ENCODE results near the gene CPEB4. TPM values are rescaled to one million over a fixed set of nuclear protein-coding genes. Genes with fewer than 3 reads are reported as not detected.

CPEB4 gene
- total and polyA plus RNA-seq, 10 of the 15 experiments (the other 5 are each of a cell fraction or from before 2014, with no cell fraction given) = 6.9 to 33.1 (median 20.4) TPM

DNA sequence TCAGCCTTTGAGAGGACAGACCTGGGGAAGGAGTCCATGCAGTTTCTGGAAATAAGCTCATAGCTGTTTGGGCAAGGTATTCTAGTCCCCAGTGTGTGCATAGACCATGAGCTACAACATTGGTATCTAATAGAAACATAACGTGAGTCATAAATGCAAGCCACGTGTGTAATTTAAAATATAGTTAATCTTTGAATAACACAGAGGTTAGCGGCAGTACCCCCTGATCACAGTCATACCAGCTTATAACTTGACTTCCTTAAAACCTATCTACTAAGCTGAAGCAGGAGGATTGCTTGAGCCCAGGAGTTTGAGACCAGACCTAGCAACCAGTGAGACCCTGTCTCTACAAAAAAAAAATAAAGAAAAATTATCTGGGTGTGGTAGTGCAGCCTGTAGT is 46.4 kb upstream of the CPEB4 start:
- Histone ChIP-seq H3K9ac (ENCODE audit: control insufficient read depth, insufficient read depth, low read length) (no peak overlapping the region), H3K4me2 (ENCODE audit: control insufficient read depth, insufficient read depth) (no peak overlapping the region), H3K9me3 (replicated peaks; ENCODE audit: control insufficient read depth, insufficient read depth, low read length) (no peaks in the 10 kb centered on the region), H3K27ac (ENCODE audit: control insufficient read depth, insufficient read depth) (no peak overlapping the region), H3K27me3 (replicated peaks in 1 of 2; ENCODE audit: control insufficient read depth in 2 of 2, insufficient read depth in 2 of 2, low read length in 1 of 2) (no peaks in the 10 kb centered on the region), H3K4me3 (no peak overlapping the region), H2AFZ (ENCODE audit: control insufficient read depth, low read depth, low read length) (no peak overlapping the region), H3K79me2 (ENCODE audit: control insufficient read depth, insufficient read depth, low read length) (no peaks in the 10 kb centered on the region), H3K4me1 (ENCODE audit: control insufficient read depth, insufficient read depth, low read length) (no peaks in the 10 kb centered on the region), H3K36me3 (ENCODE audit: control insufficient read depth in 2 of 2, insufficient read depth in 2 of 2, low read length in 1 of 2) (no peaks in the 10 kb centered on the region), H4K20me1 (ENCODE audit: control insufficient read depth, insufficient read depth) (no peaks in the 10 kb centered on the region)
- in situ Hi-C loops (cut with MboI) = no loop called here
- CTCF ChIA-PET = interaction anchor here (1.0 to 2.7 kb wide), 3 partner anchors 11 to 84 kb away, joined by 3 to 8 read pairs (median 6); no protein-coding TSS in a partner anchor
- DNase-seq (ENCODE audit: low read depth, low spot score) (no peak), FAIRE-seq (no peak), ATAC-seq (no peak)
- POLR2A ChIA-PET = interaction anchor here (0.6 kb wide), 1 partner anchor 68 kb away, joined by 3 read pairs; no protein-coding TSS in a partner anchor
- SMC1A ChIA-PET (ENCODE audit: uncharacterized antibody, unreplicated experiment) = interaction anchor here (0.6 to 3.0 kb wide), 8 partner anchors 11 to 204 kb away, joined by 3 to 19 read pairs (median 3); no protein-coding TSS in a partner anchor
- no TSS peak for BruUV-seq (replicated peaks)
- TF ChIP-seq NBN (IDR thresholded peaks at IDR 0.05) (no peak), FOXM1 (IDR thresholded peaks at IDR 0.05; ENCODE audit: low read depth, low read length) (no peak), PML (IDR thresholded peaks at IDR 0.05; ENCODE audit: low read length) (no peak), CREB1 (IDR thresholded peaks at IDR 0.05; ENCODE audit: low read depth) (no peak), HDGF (IDR thresholded peaks at IDR 0.05) (no peak), RAD21 (IDR thresholded peaks at IDR 0.05; ENCODE audit: insufficient read depth, low read depth, low read length) (no peak), BCL11A (IDR thresholded peaks at IDR 0.05; ENCODE audit: low read depth, low read length) (no peak), POLR2AphosphoS2 (IDR thresholded peaks at IDR 0.05; ENCODE audit: low read depth, low read length) (no peak), KAT2A (conservative IDR thresholded peaks at IDR 0.05; ENCODE audit: control insufficient read depth, low read depth, low read length) (no peak), ZNF384 (IDR thresholded peaks at IDR 0.05; ENCODE audit: borderline replicate concordance, low read depth, low read length) (no peak)
- TF ChIP-seq, protein P1, sequence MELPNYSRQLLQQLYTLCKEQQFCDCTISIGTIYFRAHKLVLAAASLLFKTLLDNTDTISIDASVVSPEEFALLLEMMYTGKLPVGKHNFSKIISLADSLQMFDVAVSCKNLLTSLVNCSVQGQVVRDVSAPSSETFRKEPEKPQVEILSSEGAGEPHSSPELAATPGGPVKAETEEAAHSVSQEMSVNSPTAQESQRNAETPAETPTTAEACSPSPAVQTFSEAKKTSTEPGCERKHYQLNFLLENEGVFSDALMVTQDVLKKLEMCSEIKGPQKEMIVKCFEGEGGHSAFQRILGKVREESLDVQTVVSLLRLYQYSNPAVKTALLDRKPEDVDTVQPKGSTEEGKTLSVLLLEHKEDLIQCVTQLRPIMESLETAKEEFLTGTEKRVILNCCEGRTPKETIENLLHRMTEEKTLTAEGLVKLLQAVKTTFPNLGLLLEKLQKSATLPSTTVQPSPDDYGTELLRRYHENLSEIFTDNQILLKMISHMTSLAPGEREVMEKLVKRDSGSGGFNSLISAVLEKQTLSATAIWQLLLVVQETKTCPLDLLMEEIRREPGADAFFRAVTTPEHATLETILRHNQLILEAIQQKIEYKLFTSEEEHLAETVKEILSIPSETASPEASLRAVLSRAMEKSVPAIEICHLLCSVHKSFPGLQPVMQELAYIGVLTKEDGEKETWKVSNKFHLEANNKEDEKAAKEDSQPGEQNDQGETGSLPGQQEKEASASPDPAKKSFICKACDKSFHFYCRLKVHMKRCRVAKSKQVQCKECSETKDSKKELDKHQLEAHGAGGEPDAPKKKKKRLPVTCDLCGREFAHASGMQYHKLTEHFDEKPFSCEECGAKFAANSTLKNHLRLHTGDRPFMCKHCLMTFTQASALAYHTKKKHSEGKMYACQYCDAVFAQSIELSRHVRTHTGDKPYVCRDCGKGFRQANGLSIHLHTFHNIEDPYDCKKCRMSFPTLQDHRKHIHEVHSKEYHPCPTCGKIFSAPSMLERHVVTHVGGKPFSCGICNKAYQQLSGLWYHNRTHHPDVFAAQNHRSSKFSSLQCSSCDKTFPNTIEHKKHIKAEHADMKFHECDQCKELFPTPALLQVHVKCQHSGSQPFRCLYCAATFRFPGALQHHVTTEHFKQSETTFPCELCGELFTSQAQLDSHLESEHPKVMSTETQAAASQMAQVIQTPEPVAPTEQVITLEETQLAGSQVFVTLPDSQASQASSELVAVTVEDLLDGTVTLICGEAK (IDR thresholded peaks at IDR 0.05; ENCODE audit: borderline replicate concordance) = no peak
- TF ChIP-seq, protein P2, sequence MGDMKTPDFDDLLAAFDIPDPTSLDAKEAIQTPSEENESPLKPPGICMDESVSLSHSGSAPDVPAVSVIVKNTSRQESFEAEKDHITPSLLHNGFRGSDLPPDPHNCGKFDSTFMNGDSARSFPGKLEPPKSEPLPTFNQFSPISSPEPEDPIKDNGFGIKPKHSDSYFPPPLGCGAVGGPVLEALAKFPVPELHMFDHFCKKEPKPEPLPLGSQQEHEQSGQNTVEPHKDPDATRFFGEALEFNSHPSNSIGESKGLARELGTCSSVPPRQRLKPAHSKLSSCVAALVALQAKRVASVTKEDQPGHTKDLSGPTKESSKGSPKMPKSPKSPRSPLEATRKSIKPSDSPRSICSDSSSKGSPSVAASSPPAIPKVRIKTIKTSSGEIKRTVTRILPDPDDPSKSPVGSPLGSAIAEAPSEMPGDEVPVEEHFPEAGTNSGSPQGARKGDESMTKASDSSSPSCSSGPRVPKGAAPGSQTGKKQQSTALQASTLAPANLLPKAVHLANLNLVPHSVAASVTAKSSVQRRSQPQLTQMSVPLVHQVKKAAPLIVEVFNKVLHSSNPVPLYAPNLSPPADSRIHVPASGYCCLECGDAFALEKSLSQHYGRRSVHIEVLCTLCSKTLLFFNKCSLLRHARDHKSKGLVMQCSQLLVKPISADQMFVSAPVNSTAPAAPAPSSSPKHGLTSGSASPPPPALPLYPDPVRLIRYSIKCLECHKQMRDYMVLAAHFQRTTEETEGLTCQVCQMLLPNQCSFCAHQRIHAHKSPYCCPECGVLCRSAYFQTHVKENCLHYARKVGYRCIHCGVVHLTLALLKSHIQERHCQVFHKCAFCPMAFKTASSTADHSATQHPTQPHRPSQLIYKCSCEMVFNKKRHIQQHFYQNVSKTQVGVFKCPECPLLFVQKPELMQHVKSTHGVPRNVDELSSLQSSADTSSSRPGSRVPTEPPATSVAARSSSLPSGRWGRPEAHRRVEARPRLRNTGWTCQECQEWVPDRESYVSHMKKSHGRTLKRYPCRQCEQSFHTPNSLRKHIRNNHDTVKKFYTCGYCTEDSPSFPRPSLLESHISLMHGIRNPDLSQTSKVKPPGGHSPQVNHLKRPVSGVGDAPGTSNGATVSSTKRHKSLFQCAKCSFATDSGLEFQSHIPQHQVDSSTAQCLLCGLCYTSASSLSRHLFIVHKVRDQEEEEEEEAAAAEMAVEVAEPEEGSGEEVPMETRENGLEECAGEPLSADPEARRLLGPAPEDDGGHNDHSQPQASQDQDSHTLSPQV (IDR thresholded peaks at IDR 0.05) = no peak
- TF ChIP-seq, protein P3, sequence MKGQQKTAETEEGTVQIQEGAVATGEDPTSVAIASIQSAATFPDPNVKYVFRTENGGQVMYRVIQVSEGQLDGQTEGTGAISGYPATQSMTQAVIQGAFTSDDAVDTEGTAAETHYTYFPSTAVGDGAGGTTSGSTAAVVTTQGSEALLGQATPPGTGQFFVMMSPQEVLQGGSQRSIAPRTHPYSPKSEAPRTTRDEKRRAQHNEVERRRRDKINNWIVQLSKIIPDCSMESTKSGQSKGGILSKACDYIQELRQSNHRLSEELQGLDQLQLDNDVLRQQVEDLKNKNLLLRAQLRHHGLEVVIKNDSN (IDR thresholded peaks at IDR 0.05; ENCODE audit: borderline replicate concordance, extremely low read length, insufficient read depth, low read depth, low read length) = no peak
- TF ChIP-seq, protein P4, sequence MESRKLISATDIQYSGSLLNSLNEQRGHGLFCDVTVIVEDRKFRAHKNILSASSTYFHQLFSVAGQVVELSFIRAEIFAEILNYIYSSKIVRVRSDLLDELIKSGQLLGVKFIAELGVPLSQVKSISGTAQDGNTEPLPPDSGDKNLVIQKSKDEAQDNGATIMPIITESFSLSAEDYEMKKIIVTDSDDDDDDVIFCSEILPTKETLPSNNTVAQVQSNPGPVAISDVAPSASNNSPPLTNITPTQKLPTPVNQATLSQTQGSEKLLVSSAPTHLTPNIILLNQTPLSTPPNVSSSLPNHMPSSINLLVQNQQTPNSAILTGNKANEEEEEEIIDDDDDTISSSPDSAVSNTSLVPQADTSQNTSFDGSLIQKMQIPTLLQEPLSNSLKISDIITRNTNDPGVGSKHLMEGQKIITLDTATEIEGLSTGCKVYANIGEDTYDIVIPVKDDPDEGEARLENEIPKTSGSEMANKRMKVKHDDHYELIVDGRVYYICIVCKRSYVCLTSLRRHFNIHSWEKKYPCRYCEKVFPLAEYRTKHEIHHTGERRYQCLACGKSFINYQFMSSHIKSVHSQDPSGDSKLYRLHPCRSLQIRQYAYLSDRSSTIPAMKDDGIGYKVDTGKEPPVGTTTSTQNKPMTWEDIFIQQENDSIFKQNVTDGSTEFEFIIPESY (IDR thresholded peaks at IDR 0.05) = no peak
- RAD21 ChIA-PET (ENCODE audit: unreplicated experiment) = no interaction called here
- intact Hi-C loops (cut with micrococcal nuclease; ENCODE audit: unreplicated experiment) = no loop called here
- 100% methylated on average over 3 of the region's 3 CpGs for WGBS (ENCODE audit: insufficient coverage, insufficient replicate concordance, low lambda C conversion rate, missing lambda C conversion rate)
